GM10248 (cell line): ENCODE data around the gene ABCC4.

Source experiments
- CTCF ChIA-PET: fragments of 300-600 bp; sonication (Branson Sonifier 250); formaldehyde crosslinking; extraction: SDS; loops from one replicate; lab custom pipeline; 2021; ENCODE audit warnings: antibody characterized with exemption; lab: Yijun Ruan, JAX
- POLR2A ChIA-PET: fragments of 350-650 bp; sonication (Branson Sonifier 250); formaldehyde crosslinking; extraction: SDS; loops from one replicate; lab custom pipeline; 2020; ENCODE audit warnings: antibody characterized with exemption; lab: Yijun Ruan, JAX
- DNase-seq: peaks from one replicate; pipeline ENCODE4 v3.0.0; 2012; ENCODE audit errors: extremely low spot score
- TF ChIP-seq, protein P1 (sequence below): IDR thresholded peaks from 2 replicates; pipeline ENCODE4 v1.5.1; 2012; ENCODE audit warnings: mild to moderate bottlenecking, low read depth; ENCODE audit errors: extremely low read depth, missing control alignments, control extremely low read depth

The ABCC4 gene

DNA sequence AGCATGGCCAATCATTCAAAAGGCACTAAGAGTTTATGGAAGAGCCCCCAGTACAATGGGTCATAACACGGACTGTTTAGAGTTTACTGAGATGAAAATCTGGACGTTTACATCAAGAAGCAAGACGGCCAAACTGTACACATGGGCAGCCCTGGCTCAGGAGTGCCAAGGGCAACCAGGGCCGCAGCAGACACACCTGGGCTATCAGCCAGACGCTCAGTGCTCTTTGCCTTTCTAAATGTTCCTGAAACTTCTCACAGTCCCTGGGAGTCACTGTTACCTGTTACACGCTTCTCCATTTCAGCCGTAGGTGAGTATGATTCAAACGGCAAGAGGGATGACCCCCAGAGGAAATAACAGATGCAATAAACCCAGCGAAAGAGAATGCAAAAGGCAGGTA lies 64.5 kb downstream of the ABCC4 start:
- TF ChIP-seq, protein P1, sequence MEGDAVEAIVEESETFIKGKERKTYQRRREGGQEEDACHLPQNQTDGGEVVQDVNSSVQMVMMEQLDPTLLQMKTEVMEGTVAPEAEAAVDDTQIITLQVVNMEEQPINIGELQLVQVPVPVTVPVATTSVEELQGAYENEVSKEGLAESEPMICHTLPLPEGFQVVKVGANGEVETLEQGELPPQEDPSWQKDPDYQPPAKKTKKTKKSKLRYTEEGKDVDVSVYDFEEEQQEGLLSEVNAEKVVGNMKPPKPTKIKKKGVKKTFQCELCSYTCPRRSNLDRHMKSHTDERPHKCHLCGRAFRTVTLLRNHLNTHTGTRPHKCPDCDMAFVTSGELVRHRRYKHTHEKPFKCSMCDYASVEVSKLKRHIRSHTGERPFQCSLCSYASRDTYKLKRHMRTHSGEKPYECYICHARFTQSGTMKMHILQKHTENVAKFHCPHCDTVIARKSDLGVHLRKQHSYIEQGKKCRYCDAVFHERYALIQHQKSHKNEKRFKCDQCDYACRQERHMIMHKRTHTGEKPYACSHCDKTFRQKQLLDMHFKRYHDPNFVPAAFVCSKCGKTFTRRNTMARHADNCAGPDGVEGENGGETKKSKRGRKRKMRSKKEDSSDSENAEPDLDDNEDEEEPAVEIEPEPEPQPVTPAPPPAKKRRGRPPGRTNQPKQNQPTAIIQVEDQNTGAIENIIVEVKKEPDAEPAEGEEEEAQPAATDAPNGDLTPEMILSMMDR: no peak
- ChIA-PET CTCF (interaction anchor here (1.3 to 6.7 kb wide), 3 partner anchors 9 to 47 kb away, joined by 3 to 31 read pairs (median 5); no protein-coding TSS in a partner anchor), POLR2A (no interaction called here)
- DNase-seq: no peak

DNA sequence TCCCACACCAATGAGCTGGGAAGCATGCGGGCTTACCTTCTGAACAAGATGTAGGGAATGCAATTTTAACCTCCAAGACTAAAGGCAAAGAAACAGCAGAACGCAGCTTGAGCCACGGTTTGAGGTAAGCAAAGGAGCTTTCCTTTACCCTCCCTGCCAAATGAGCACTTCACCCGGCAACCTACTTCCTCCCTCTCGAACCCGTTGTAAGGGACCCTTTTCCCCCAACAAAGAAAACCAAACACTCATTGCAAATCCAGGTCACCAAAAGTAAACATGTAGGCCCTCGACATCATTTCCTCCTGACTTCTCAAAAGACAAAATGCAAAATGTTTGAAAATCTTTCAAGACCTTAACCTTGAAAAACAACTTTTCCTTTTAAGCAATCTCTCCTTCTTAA lies 65.3 kb downstream of the ABCC4 start:
- CTCF ChIA-PET: interaction anchor here (1.0 to 6.7 kb wide), 7 partner anchors 9 to 168 kb away, joined by 3 to 31 read pairs (median 6); no protein-coding TSS in a partner anchor
- TF ChIP-seq, protein P1: no peak
- DNase-seq: no peak
- POLR2A ChIA-PET: no interaction called here

DNA sequence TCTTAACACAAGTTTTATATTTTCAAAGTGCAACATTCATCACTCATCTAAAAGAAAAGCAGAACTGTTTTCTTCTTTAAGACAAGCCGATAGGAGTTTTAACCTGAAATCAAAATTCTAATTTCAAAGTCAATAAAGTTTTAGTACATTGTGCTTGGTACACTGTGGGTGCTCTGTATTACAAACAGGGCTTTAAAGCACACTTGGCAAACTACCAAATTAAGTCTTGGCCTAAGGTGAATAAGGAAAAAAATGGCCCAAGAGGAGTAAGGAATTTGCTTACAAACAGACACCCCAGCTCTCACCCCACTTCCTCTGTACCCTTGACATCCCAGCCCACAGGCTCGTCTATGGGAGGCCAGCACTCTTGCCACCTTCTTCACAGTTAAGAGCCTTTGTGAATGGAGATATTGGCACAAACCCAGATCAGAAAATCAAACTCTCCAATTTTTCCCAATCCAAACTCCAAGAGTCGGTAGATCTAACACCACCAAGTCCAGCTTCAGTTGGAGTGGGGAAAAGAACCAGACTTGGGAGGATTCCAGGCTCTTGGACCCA lies 66.0 kb downstream of the ABCC4 start:
- TF ChIP-seq, protein P1: no peak
- CTCF ChIA-PET: interaction anchor here (1.0 to 6.7 kb wide), 7 partner anchors 8 to 169 kb away, joined by 3 to 31 read pairs (median 6); no protein-coding TSS in a partner anchor
- POLR2A ChIA-PET: no interaction called here
- DNase-seq: no peak

DNA sequence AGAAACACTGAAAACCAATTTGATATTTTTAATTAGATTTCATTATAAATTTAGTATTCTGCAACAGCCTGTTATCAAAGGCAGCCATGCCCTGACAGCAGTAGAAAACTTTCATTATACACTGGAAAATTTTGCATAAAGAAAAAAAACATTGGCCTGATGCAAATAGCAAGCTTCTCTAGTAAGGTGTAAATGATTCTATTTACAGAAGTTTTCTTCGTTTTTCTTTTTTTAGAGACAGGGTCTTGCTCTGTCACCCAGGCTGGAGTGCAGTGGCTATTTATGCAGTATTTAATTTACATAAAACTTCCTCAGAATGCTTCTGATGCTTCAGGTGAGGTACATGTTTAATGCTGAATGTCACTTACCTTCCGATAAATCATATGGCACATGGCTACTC lies 67.0 kb downstream of the ABCC4 start:
- POLR2A ChIA-PET: no interaction called here
- CTCF ChIA-PET: interaction anchor here (1.7 kb wide), 1 partner anchor 170 kb away, joined by 6 read pairs; no protein-coding TSS in a partner anchor
- DNase-seq: no peak
- TF ChIP-seq, protein P1: no peak

DNA sequence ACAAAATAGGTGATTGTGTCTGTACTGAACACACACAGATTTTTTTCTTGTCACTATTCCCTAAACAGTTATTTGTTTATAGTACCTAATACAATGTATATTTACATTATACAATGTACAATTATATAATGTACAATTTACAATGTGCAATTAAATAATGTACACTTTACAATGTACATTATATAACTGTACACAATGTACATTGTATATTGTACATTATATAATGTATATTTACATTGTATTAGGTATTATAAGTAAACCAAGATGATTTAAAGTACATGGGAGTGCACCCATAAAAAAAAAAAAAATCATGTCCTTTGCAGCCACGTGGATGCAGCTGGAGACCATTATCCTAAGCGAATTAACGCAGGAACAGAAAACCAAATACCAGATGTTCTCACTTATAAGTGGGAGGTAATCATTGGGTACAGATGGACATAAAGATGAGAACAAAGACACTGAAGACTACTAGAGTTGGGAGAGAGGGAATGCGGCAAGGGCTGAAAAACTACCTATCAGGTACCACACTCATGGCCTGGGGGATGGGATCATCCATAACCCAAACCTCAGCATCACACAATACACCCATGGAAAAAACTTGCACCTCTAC lies 68.1 kb downstream of the ABCC4 start:
- DNase-seq: no peak
- POLR2A ChIA-PET: no interaction called here
- CTCF ChIA-PET: no interaction called here
- TF ChIP-seq, protein P1: no peak

DNA sequence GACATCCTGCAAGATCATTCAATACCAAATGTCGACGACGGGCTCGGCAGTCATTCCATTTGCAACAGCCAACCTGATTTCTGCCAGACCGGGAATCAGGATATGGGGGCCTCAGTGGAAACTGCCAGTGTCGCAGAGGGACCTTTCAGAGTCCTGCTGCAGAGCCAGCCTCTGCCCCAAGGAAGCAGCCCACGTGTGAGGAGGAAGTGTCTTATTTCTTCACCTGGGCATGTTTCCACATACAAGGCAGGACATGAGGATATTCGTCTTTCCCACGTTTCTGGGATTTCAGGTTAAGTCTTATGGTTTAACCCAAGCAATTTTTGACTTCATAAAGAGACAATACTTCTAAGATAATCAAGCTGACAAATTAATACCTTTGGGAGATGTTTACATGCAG lies 69.9 kb downstream of the ABCC4 start:
- ChIA-PET CTCF (interaction anchor here (0.9 to 1.2 kb wide), 4 partner anchors 9 to 67 kb away, joined by 3 read pairs; no protein-coding TSS in a partner anchor), POLR2A (no interaction called here)
- TF ChIP-seq, protein P1: no peak
- no peak for DNase-seq
